SU-DHL-6 (cell line): ENCODE data around the gene KCTD14.

ENCODE experiments used
- CTCF ChIP-seq: fragments of 200-600 bp; sonication (generic); IDR thresholded peaks from one replicate; pipeline ENCODE4 v1.5.1; 2017; ENCODE audit warnings: antibody characterized with exemption, mild to moderate bottlenecking, low read length, moderate library complexity; ENCODE audit not compliant: insufficient read depth, poor library complexity, severe bottlenecking
- EZH2phosphoT487 ChIP-seq: fragments of 200-600 bp; sonication (generic), shearing (Covaris generic); conservative IDR thresholded peaks from 2 replicates; pipeline ENCODE4 v1.6.1; 2018; ENCODE audit warnings: mild to moderate bottlenecking, antibody characterized with exemption, low read length, moderate library complexity, mixed read lengths

- TF ChIP-seq CTCF = no peak
- no peak for TF ChIP-seq EZH2phosphoT487
Observed at GRCh38 chr11:78063440-78064181, 40.5 kb upstream of the KCTD14 start, which contains the start of gene THRSP.
